ENCODE measurements around the gene CCDC146.
"Not testable (repeated sequence)": the region's sequence is repeated elsewhere in the genome, so short reads cannot be mapped to it uniquely, and the experiment has no call there.

DNA sequence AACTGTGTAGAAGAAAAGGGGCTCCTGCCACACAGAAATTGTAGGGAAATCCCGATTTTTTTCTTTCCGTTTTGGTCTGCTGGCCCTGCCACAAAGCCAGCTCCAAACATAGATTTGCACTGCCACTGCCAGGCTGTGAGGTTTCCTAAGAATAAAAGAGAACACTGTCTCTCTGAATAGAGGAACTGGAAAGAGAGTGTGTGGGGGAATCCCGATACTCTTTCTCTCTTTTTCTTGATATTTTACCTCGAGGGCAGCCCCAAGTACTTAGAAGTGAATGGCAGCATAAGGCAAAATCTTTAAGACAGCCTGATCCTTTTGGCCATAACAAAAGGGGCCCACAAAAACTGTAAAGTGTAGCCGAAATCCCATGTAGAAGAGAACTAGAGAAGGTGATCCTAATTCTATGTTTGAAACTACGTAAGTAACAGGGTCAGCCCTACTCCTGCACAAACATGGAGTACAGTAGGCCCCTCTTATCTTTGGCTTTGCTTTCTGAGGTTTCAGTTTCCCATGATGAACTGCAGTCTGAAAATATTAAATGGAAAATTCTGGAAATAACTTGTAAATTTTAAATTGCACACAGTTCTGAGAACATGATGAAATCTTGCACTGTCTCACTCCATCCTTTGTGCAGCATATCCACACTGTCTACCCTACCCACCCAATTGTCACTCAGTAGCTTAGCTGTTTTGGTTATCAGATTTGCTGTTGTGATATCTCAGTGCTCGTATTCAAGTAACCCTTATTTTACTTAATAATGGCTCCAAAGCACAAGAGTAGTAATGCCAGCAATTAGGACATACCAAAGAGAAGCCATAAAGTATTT is 6.4 kb downstream of the CCDC146 start:
- not testable (repeated sequence) for TF ChIP-seq EP300 (IDR thresholded peaks at IDR 0.05)
- TF ChIP-seq, protein P1, sequence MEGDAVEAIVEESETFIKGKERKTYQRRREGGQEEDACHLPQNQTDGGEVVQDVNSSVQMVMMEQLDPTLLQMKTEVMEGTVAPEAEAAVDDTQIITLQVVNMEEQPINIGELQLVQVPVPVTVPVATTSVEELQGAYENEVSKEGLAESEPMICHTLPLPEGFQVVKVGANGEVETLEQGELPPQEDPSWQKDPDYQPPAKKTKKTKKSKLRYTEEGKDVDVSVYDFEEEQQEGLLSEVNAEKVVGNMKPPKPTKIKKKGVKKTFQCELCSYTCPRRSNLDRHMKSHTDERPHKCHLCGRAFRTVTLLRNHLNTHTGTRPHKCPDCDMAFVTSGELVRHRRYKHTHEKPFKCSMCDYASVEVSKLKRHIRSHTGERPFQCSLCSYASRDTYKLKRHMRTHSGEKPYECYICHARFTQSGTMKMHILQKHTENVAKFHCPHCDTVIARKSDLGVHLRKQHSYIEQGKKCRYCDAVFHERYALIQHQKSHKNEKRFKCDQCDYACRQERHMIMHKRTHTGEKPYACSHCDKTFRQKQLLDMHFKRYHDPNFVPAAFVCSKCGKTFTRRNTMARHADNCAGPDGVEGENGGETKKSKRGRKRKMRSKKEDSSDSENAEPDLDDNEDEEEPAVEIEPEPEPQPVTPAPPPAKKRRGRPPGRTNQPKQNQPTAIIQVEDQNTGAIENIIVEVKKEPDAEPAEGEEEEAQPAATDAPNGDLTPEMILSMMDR (IDR thresholded peaks at IDR 0.05), result not testable (repeated sequence)

Data from suprapubic skin (tissue), 3 donors.